Ectodermal cell (in vitro differentiated cells): ENCODE measurements around the gene ESRRG.

Experiments
- H3K27ac ChIP-seq: 2 replicates; pipeline ENCODE4 v1.7.0; 2013; ENCODE audit warnings: mild to moderate bottlenecking, low read depth, low read length; ENCODE audit not compliant: insufficient read depth, poor library complexity, severe bottlenecking
- H3K27me3 ChIP-seq: 2 replicates; pipeline ENCODE4 v1.7.0; 2013; ENCODE audit warnings: mild to moderate bottlenecking, low read length; ENCODE audit not compliant: insufficient read depth, control insufficient read depth, poor library complexity, severe bottlenecking
- H3K36me3 ChIP-seq: one replicate; pipeline ENCODE4 v1.7.0; 2013; ENCODE audit warnings: low read length; ENCODE audit not compliant: control insufficient read depth, insufficient read depth
- H3K4me1 ChIP-seq: one replicate; pipeline ENCODE4 v1.7.0; 2013; ENCODE audit warnings: low read length; ENCODE audit not compliant: control insufficient read depth, insufficient read depth
- H3K4me3 ChIP-seq: 2 replicates; pipeline ENCODE4 v1.7.0; 2013; ENCODE audit warnings: low read depth, low read length, control low read depth; ENCODE audit not compliant: insufficient read depth
- H3K9me3 ChIP-seq: 2 replicates; pipeline ENCODE4 v1.7.0; 2013; ENCODE audit warnings: mild to moderate bottlenecking, low read length, moderate library complexity; ENCODE audit not compliant: control insufficient read depth
- WGBS, 2 experiments: methylation state at CpG; one replicate each; pipeline ENCODE4 v1.1.7; 2013; ENCODE audit warnings: missing lambda C conversion rate in 2 of 2; 5-methylcytosine and 5-hydroxymethylcytosine counted together

ESRRG gene

GRCh38 chr1:216670118-216670883 lies 52.9 kb downstream of the ESRRG start:
- H3K36me3 ChIP-seq: no peaks in the 10 kb centered on the region
- H3K4me1 ChIP-seq: no peaks in the 10 kb centered on the region
- H3K4me3 ChIP-seq: no peak overlapping the region
- WGBS, 2 experiments: 96 to 97% methylated on average over 6 of the region's 6 CpGs
- H3K27me3 ChIP-seq: no peaks in the 10 kb centered on the region
- H3K27ac ChIP-seq: no peak overlapping the region
- no peaks in the 10 kb centered on the region for H3K9me3 ChIP-seq

GRCh38 chr1:216666441-216666840 lies 56.8 kb downstream of the ESRRG start:
- Histone ChIP-seq H3K36me3 (no peaks in the 10 kb centered on the region), H3K27me3 (no peaks in the 10 kb centered on the region), H3K9me3 (no peaks in the 10 kb centered on the region), H3K4me3 (no peak overlapping the region), H3K27ac (no peak overlapping the region), H3K4me1 (no peaks in the 10 kb centered on the region)
- WGBS, 2 experiments: 91 to 96% methylated on average over 2 of the region's 2 CpGs

GRCh38 chr1:216665856-216666255 lies 57.4 kb downstream of the ESRRG start:
- no peaks in the 10 kb centered on the region for H3K36me3 ChIP-seq

GRCh38 chr1:216665406-216665805 lies 57.8 kb downstream of the ESRRG start:
- H3K27ac ChIP-seq: no peak overlapping the region
- no CpG with 5 or more reads among the region's 1 CpG for WGBS, 2 experiments
- H3K4me1 ChIP-seq: no peaks in the 10 kb centered on the region

More at GRCh38 chr1:216665856-216666255, 57.4 kb downstream of the ESRRG start:
- Histone ChIP-seq H3K27ac (no peak overlapping the region), H3K4me1 (no peaks in the 10 kb centered on the region), H3K9me3 (no peaks in the 10 kb centered on the region), H3K4me3 (no peak overlapping the region), H3K27me3 (no peaks in the 10 kb centered on the region)

DNA sequence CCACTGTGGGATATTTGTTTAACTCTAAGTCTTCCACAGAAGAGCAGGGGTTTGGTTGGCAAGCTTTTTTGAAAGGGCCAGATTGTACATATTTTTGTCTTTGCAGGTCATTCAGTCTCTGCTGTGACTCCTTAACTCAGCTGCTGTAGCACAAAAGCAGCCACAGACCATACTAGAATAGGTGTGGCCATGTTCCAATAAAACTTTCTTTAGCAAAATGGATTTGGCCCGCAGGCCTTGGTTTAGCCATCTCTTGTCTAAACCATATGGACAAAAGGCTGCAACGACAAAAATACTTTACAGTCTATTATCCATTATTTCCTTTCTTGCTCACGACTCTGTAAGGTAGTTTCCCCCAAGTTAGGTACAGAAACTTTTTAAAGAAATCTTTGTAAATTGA lies 60.5 kb downstream of the ESRRG start:
- Histone ChIP-seq H3K4me1 (no peaks in the 10 kb centered on the region), H3K4me3 (no peak overlapping the region), H3K36me3 (no peaks in the 10 kb centered on the region), H3K27ac (no peak overlapping the region), H3K27me3 (no peaks in the 10 kb centered on the region), H3K9me3 (no peaks in the 10 kb centered on the region)
- 99 to 100% methylated on average over 2 to 3 of the region's 3 CpGs for WGBS, 2 experiments

More at GRCh38 chr1:216665406-216665805, 57.8 kb downstream of the ESRRG start:
- no peak overlapping the region for H3K4me3 ChIP-seq
- no peaks in the 10 kb centered on the region for H3K27me3 ChIP-seq
- H3K36me3 ChIP-seq: no peaks in the 10 kb centered on the region
- no peaks in the 10 kb centered on the region for H3K9me3 ChIP-seq

GRCh38 chr1:216660561-216660960 lies 62.7 kb downstream of the ESRRG start:
- no peaks in the 10 kb centered on the region for H3K9me3 ChIP-seq
- no peak overlapping the region for H3K4me3 ChIP-seq
- no peaks in the 10 kb centered on the region for H3K27me3 ChIP-seq
- H3K27ac ChIP-seq: no peak overlapping the region
- H3K36me3 ChIP-seq: no peaks in the 10 kb centered on the region
- H3K4me1 ChIP-seq: no peaks in the 10 kb centered on the region
- WGBS, 2 experiments: 100% methylated on average over 1 of the region's 1 CpG; no CpG with 5 or more reads in 1 of the 2 experiments

- Histone ChIP-seq H3K4me1 (no peaks in the 10 kb centered on the region), H3K27me3 (no peaks in the 10 kb centered on the region), H3K36me3 (no peaks in the 10 kb centered on the region), H3K9me3 (no peaks in the 10 kb centered on the region), H3K4me3 (no peak overlapping the region), H3K27ac (no peak overlapping the region)
- 89 to 95% methylated on average over 3 to 4 of the region's 4 CpGs for WGBS, 2 experiments
Observed at GRCh38 chr1:216653001-216653400, 70.2 kb downstream of the ESRRG start.

GRCh38 chr1:216651826-216652418 lies 71.3 kb downstream of the ESRRG start:
- Histone ChIP-seq H3K36me3 (no peaks in the 10 kb centered on the region), H3K27ac (no peak overlapping the region)
- WGBS, 2 experiments: 92 to 95% methylated on average over 5 to 6 of the region's 6 CpGs

DNA sequence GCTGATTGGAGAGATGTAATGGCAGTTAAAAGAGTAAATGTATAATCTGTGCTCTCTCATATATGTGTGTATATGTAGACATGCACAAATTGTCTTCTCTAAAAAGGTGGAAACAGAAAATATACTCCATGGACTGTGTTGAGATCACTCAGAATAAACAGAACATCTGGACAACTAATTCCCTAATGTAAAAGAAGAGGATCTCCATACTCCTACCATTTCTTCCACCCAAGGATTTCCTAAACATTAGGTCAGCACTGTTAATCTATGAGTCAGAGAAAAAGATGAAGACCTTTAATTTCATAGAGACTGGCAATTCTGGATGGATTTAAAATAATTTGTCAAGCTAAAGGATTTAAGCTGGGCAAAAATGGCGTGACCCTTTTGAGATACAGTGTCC lies 80.1 kb downstream of the ESRRG start:
- Histone ChIP-seq H3K4me1 (no peaks in the 10 kb centered on the region), H3K36me3 (no peaks in the 10 kb centered on the region), H3K9me3 (no peaks in the 10 kb centered on the region), H3K27ac (no peak overlapping the region), H3K4me3 (no peak overlapping the region), H3K27me3 (no peaks in the 10 kb centered on the region)
- 78 to 95% methylated on average over 1 of the region's 1 CpG for WGBS, 2 experiments

More at GRCh38 chr1:216651826-216652418, 71.3 kb downstream of the ESRRG start:
- H3K9me3 ChIP-seq: no peaks in the 10 kb centered on the region
- H3K27me3 ChIP-seq: no peaks in the 10 kb centered on the region
- no peaks in the 10 kb centered on the region for H3K4me1 ChIP-seq
- no peak overlapping the region for H3K4me3 ChIP-seq

DNA sequence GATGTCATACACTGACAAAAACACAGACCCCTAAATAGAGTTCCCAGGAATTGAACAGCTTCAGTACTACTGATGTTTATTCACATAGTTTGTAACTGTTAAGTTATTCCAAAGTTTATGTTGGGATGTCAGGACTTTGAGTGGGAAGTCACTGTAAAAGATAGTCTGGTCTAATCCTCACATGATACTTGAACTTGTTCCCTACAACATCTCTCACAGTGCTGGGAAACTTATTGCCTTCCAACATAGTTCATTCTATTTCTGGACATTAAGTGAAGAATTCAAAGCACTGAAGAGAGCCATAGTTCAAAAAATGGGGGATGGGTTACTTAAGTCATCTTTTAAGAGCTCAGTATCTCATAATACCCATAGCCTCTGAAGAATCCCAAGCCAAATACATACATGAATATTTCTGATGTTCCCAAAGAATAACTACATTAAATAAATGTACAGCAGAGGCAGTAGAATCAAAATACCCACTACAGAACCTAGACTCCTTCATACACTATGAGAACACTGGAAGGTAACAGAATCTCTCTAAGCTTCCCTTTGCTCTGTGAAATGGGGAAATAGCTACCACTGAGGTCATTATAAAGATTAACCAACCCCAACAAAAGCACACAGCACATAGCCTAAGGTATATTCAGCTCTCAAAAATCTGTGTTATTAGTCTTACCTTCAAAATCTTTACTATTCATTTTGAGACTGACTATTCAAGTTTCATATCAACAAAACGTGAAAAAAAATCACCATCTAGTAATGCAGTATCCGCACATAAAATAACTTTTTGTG lies 81.4 kb downstream of the ESRRG start:
- Histone ChIP-seq H3K9me3 (no peaks in the 10 kb centered on the region), H3K27ac (no peak overlapping the region), H3K4me3 (no peak overlapping the region), H3K36me3 (no peaks in the 10 kb centered on the region), H3K4me1 (no peaks in the 10 kb centered on the region), H3K27me3 (no peaks in the 10 kb centered on the region)
- WGBS, 2 experiments: 88 to 97% methylated on average over 2 of the region's 2 CpGs
